HG03432 (cell line): Measurements from ENCODE around the gene HACL1.
A peak's percentile ranks its signal among the peaks of the same experiment; 100 is the strongest.

Source experiments
- ATAC-seq: cut with Tn5 transposase; IDR thresholded peaks from one replicate; pipeline ENCODE4 v1.9.1; 2021; ENCODE audit warnings: mild to moderate bottlenecking, moderate library complexity; ENCODE audit not compliant: unreplicated experiment

HACL1 gene

DNA sequence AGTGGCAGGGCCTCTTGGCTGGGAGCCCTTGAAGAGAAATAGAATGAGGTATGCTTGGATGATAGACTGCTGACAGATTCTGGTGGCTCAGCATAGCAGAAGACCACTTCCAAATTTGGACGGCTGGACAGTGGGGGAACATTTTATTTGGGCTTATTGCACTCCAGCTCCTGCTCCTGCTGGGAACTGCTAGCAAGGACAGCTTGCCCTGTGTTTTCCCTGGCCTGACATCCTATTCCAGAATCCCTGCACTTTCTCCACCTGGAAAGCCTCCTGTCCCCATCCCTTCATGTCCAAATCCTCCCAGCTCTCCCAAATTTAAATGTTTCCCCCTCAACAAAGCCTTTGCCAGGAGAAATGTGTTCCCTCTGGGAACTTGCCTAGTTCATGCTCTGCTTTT is 70.0 kb downstream of the HACL1 start:
- no peak for ATAC-seq

GRCh38 chr3:15528854-15529537 is 72.4 kb downstream of the HACL1 start:
- no peak for ATAC-seq

DNA sequence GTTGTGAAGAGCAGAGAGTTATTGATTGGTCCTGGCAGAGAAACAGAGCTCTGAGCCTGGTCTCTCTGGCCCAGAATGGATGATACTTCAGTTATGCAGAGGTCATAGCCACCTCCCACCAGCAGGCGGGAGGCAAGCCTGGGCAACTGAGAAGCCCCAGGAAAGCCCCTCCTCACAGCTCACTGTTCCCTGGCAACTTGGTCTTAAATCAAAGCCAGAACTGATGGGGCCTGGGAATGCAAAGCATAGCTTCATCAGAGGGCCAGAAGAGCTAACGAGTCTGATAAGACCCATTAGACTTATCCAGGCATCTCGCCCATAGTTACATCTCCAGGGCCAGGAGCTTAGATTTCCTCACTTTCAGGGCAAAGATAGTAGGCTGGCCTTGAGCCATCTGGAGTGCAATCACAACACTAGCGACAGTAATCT is 74.3 kb downstream of the HACL1 start:
- peak; percentile 69 for ATAC-seq

DNA sequence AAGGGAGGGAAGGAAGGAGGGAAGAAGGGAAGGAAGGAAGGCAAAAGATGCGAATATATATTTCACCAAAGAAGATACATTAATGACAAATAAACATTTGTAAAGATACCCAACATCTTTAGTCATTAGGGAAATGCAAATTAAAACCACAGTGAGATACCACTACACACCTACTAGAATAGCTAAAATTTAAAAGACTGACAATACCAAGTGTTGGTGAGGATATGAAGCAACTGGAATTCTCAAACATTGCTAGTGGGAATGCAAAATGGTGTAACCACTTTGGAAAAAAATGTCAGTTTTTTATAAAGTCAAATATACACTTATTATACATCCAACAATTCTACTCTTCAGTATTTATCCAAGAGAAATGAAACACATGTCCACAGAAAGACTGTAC is 75.6 kb downstream of the HACL1 start:
- ATAC-seq = no peak

DNA sequence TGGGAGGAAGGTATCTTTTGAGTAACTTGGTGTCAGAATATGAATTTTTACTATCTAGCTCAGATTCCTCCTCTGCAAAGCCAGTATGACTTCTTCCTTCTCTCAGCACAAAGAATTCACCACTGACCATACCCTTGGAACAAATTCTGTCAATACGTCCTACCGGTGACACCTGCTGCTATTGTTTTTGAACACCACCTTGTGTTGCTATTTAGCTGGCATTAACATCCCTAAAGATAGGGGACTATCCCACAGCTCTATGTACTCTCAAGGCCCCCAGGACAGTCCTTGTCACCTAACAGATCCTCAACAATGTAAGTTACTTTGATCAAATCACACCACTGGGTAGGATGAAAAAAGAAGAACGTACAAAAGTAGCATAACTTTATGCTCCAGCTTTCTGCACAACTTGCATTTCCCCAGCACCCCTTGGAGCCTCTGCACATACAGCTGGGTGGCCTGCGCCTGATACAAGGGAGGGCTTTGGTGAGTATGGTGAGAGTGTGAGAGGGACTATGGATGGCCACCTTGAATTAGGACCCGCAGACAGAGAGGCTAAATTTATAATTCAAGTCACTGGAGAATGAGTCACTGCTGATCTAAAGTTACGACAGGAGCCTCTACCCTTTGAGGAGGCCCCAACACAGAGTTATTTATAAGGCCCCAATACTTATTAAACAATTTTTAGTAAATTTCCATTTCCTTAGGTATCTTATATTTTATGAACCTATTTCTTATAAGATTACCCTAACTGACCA is 77.5 kb downstream of the HACL1 start:
- ATAC-seq = no peak

DNA sequence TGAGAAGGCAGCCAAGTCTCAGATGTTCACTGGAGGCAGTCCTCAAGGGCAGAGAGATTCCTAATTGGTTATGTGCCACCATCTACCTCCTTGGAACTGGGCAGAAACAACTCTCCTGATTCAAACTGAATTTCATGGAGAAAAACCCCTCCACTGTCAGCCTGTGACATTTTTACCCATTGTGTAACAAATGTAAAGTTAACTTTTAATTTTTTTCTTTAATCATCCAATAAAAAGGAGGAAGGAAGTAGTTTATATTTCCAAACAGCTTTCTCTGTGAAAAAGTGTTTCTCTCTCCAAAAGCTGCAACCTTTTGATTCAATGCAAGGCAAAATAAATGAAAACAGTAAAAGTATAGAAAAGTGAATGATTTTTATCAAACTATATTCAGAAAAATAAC is 79.4 kb downstream of the HACL1 start:
- ATAC-seq = no peak

- ATAC-seq = no peak
Observed at GRCh38 chr3:15521573-15521965, 79.8 kb downstream of the HACL1 start, which contains the start of gene COLQ. Gene COLQ, minus strand, starts transcription at chr3:15521706. Its CDS starts 81 bp downstream, at chr3:15521625.

- ATAC-seq = no peak
Observed at GRCh38 chr3:15520804-15521572, 80.4 kb downstream of the HACL1 start.

DNA sequence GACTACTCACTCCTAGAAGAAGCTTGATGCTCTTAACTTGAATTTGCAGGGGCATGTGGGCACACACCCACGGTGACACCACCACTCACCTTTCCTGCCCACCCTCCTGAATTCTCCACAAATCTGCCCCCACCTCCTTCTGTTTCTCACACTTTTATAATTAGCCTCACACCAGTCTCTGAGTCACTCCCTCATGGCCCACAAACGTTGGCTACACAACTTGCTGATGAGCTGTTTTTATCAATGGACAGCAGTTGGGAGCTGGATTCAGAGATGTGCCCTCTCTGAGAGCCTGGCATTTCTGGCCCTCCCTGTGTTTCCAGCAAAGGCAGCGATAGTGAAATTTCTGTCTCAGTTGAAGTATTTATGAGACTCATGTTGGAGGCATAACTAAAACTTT is 81.2 kb downstream of the HACL1 start:
- ATAC-seq = no peak

GRCh38 chr3:15519096-15519495 is 82.3 kb downstream of the HACL1 start:
- ATAC-seq = no peak

GRCh38 chr3:15514663-15515340 is 86.6 kb downstream of the HACL1 start:
- no peak for ATAC-seq

DNA sequence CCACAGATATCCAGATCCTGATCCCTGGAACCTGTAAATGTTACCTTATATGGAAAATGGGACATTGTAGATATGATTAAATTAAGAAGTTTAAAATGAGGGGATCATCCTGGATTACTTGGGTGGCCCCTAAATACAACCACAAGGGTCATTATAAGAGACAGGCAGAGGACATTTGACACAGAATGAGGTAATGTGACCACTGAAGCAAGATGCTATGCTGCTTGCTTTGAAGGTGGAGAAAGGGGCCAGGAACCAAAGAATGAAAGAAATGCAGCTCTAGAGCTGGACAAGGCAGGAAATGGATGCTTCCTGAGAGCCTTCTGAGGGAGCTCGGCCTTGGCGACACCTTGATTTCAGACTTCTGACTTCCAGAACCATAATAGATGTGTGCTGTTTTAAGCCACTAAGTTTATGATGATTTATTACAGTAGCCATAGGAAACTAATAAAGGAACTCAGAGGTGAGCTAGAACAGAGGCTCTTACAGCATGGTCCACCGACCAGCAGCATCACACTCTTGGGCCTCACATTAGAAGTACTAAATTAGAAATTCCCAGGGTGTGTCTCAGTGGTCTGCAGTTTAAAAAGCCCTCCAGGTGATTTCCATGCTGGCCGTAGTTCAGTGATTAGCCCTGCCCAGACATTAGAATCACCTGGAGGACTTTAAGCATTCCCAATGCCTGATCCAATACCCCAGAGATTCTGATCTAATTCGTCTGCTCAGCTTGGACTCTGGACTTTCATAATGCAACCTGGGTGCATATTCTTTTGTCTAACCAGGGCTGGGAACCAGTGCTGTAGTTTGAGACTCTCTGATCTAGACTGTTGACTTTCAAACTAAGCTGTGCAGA is 87.3 kb downstream of the HACL1 start:
- ATAC-seq = no peak

- ATAC-seq = no peak
Observed at GRCh38 chr3:15513116-15513515, 88.3 kb downstream of the HACL1 start.

DNA sequence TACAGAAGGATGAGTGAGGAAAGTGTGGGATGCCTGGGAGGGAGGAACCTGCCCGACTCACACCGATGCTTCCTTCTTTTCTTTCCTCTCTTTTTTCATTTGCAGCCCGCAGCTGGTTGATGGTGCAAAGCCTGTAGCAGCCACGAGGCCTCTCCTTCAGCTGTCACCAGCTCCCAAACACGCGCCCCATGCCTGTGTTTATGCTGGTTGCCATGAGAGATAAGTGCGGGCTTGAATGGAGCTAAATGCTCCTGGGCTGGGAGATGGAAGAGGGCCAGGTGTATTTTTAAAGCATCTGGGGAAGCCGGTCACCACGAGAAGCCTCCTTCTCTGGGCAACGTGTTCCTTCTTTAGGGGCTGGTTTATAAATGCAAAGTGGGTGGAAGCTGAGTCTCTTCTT is 89.2 kb downstream of the HACL1 start:
- no peak for ATAC-seq

DNA sequence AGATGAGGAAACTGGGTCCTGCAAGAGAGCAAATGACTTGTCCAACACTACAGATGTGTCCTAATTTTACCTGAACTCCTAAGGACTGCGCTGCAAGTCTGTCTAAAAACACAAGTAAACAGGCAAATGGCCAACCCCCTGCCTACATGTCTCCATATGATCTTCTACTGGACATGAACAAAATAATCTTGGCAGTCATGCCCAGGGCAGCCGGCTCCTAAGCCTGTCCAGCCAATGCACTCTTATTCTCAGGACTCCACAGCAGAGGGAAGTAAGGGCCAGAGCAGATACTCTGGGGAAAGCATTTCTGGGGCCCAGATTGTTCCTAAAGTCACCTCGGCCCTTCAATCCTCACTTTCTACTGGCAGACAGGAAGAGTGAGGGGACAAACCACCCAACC is 90.2 kb downstream of the HACL1 start:
- ATAC-seq = no peak
